NCI-H1092 treated with DMSO at 0.1 percent for 48 hours (cell line): ENCODE measurements around the gene GRID1.

ENCODE experiments used
- DNase-seq: peaks from one replicate; lab custom pipeline; 2025; lab: John Stamatoyannopoulos, UW

The GRID1 gene

GRCh38 chr10:86063341-86063740 lies 303.3 kb downstream of the GRID1 start:
- no peak for DNase-seq

GRCh38 chr10:86062647-86063145 lies 303.9 kb downstream of the GRID1 start:
- no peak for DNase-seq

- no peak for DNase-seq
Observed at GRCh38 chr10:86062198-86062550, 304.4 kb downstream of the GRID1 start.

- no peak for DNase-seq
Observed at GRCh38 chr10:86061278-86062197, 305.1 kb downstream of the GRID1 start.

GRCh38 chr10:86060386-86061277 lies 306.0 kb downstream of the GRID1 start:
- DNase-seq = no peak

- DNase-seq = no peak
Observed at GRCh38 chr10:86059892-86060291, 306.7 kb downstream of the GRID1 start.

GRCh38 chr10:86058964-86059363 lies 307.6 kb downstream of the GRID1 start:
- no peak for DNase-seq

- no peak for DNase-seq
Observed at GRCh38 chr10:86057708-86058107, 308.9 kb downstream of the GRID1 start.

GRCh38 chr10:86056672-86057071 lies 309.9 kb downstream of the GRID1 start:
- no peak for DNase-seq

- DNase-seq = no peak
Observed at GRCh38 chr10:86055928-86056327, 310.7 kb downstream of the GRID1 start.

- no peak for DNase-seq
Observed at GRCh38 chr10:86053675-86054074, 312.9 kb downstream of the GRID1 start.

GRCh38 chr10:86051586-86051985 lies 315.0 kb downstream of the GRID1 start:
- DNase-seq = no peak

- no peak for DNase-seq
Observed at GRCh38 chr10:86049442-86049841, 317.2 kb downstream of the GRID1 start.

GRCh38 chr10:86048973-86049372 lies 317.6 kb downstream of the GRID1 start:
- DNase-seq = no peak

- no peak for DNase-seq
Observed at GRCh38 chr10:86048571-86048970, 318.0 kb downstream of the GRID1 start.

- no peak for DNase-seq
Observed at GRCh38 chr10:86047588-86047987, 319.0 kb downstream of the GRID1 start.

- no peak for DNase-seq
Observed at GRCh38 chr10:86046845-86047460, 319.6 kb downstream of the GRID1 start.

- no peak for DNase-seq
Observed at GRCh38 chr10:86045896-86046295, 320.7 kb downstream of the GRID1 start.

GRCh38 chr10:86044029-86044428 lies 322.6 kb downstream of the GRID1 start:
- DNase-seq = no peak

GRCh38 chr10:86043236-86043635 lies 323.4 kb downstream of the GRID1 start:
- DNase-seq = no peak

- no peak for DNase-seq
Observed at GRCh38 chr10:86042161-86042560, 324.4 kb downstream of the GRID1 start.

- no peak for DNase-seq
Observed at GRCh38 chr10:86041116-86041515, 325.5 kb downstream of the GRID1 start.
